Spleen (tissue), 11 donors: ENCODE measurements around the gene RPRD1A. TPM values are rescaled to one million over a fixed set of nuclear protein-coding genes. Genes with fewer than 3 reads are reported as not detected.

Experiments
- DNase-seq: peaks from one replicate; pipeline ENCODE4 v3.0.0-alpha.2; 2020
- H3K27ac ChIP-seq, 8 donors: fragments of 200-600 bp; sonication (generic) in 7 of 8; 1 replicate in 4 of 8; 2 replicates in 4 of 8; pipeline versions ENCODE4 v1.5.0 to v1.8.0; 2016 to 2021; ENCODE audit warnings: inconsistent platforms in 4 of 8, mild to moderate bottlenecking in 4 of 8, moderate library complexity in 1 of 8
- H3K27me3 ChIP-seq, 7 donors: fragments of 200-600 bp; sonication (generic) in 6 of 7; replicated peaks in 1 of 7; 1 replicate in 4 of 7; 2 replicates in 3 of 7; pipeline versions ENCODE4 v1.5.0 to v1.8.0; 2016 to 2021; ENCODE audit warnings: inconsistent platforms in 3 of 7, mild to moderate bottlenecking in 1 of 7
- H3K36me3 ChIP-seq, 6 donors: fragments of 200-600 bp; sonication (generic) in 5 of 6; 1 replicate in 4 of 6; 2 replicates in 2 of 6; pipeline versions ENCODE4 v1.5.0 to v1.8.0; 2016 to 2021; ENCODE audit warnings: inconsistent platforms in 2 of 6
- H3K4me1 ChIP-seq, 6 donors: fragments of 200-600 bp; sonication (generic) in 5 of 6; 1 replicate in 3 of 6; 2 replicates in 3 of 6; pipeline versions ENCODE4 v1.5.0 to v1.8.0; 2016 to 2021; ENCODE audit warnings: inconsistent platforms in 3 of 6
- H3K4me3 ChIP-seq, 8 donors: fragments of 200-600 bp; sonication (generic) in 7 of 8; 1 replicate in 4 of 8; 2 replicates in 4 of 8; pipeline versions ENCODE4 v1.5.0 to v1.8.0; 2016 to 2021; ENCODE audit warnings: inconsistent platforms in 4 of 8, mild to moderate bottlenecking in 4 of 8, moderate library complexity in 2 of 8
- H3K9me3 ChIP-seq, 8 donors: fragments of 200-600 bp; sonication (generic) in 7 of 8; 1 replicate in 4 of 8; 2 replicates in 4 of 8; pipeline versions ENCODE4 v1.5.0 to v1.8.0; 2016 to 2021; ENCODE audit warnings: inconsistent platforms in 4 of 8
- CTCF ChIP-seq, 11 experiments: fragments of 200-600 bp in 7 of 11; fragments of 450-650 bp in 4 of 11; sonication (generic) in 4 of 11; IDR thresholded peaks in 8 of 11; conservative IDR thresholded peaks in 3 of 11; 1 replicate in 7 of 11; 2 replicates in 4 of 11; pipeline versions ENCODE4 v1.4.0 to v1.8.0; 2016 to 2021; ENCODE audit warnings: antibody characterized with exemption in 11 of 11, inconsistent platforms in 4 of 11, mild to moderate bottlenecking in 1 of 11
- POLR2A ChIP-seq, 3 donors: fragments of 450-650 bp; IDR thresholded peaks; one replicate each; pipeline ENCODE4 v1.5.1; 2017; ENCODE audit warnings: antibody characterized with exemption in 3 of 3, mild to moderate bottlenecking in 1 of 3
- POLR2AphosphoS5 ChIP-seq, 3 donors: sonication (generic); formaldehyde crosslinking; IDR thresholded peaks; one replicate each; pipeline ENCODE4 v1.5.1; 2017; ENCODE audit warnings: antibody characterized with exemption in 3 of 3
- WGBS, 5 donors: extraction: QIAGEN DNeasy Blood & Tissue Kit in 3 of 5; methylation state at CpG; one replicate each; pipeline versions ENCODE4 v1.1.5 to v1.1.7; 2013 to 2018; 5-methylcytosine and 5-hydroxymethylcytosine counted together
- intact Hi-C: fragments of 100-400 bp; cut with DNase I; formaldehyde crosslinking; loops from one replicate; pipeline ENCODE4 v1.15.0; 2023; ENCODE audit warnings: low total_unique reads
- polyA plus RNA-seq, 3 donors: library from polyadenylated mRNA; stranded (reverse); fragments of 200-250 nt; gene quantifications; one replicate each; pipeline ENCODE4 v1.2.1, GENCODE V29; 2013
- total RNA-seq, 7 donors: library from RNA; depleted of rRNA in 3 of 7; stranded (reverse); fragments of >200 nt in 3 of 7; fragmentation: NEBNext Ultra II Directional in 4 of 7; extraction: Animal tissue kit (Norgen Biotek cat#: 25700) in 4 of 7; gene quantifications; one replicate each; pipeline versions ENCODE4 v1.1.0 to v1.2.1, GENCODE V29; 2016 to 2021
- donor health status: healthy with polysubstance abuse.
- donor health status: DM: no; HTN: no; CAD: no; lungs with moderate emphysema.
- donor health status: DM: no; HTN: no; CAD: no.
- donor health status: Bipolar disorder and iron deficiency.
- donor health status: healthy.
- donor health status: DM: no; HTN: no; CAD: no.
- donor health status: DM: yes; HTN: yes; CAD: no.

The RPRD1A gene
- total and polyA plus RNA-seq, 10 donors, result 15.8 to 69.3 (median 47.1) TPM

GRCh38 chr18:35972197-35973000 is 95.0 kb downstream of the RPRD1A start, which contains the start of gene RMP24:
Gene RMP24 (plus strand): TSS chr18:35972679.
- H3K27ac ChIP-seq, result peak within 1 kb of the TSS; percentile 81 to 98 (median 92)
- H3K4me1 ChIP-seq, result peaks cover 15 to 67% (median 46%) of the 10 kb centered on the region in 6 donors
- peak; percentile 98 for DNase-seq
- intact Hi-C loops, result no loop called here
- no peaks in the 10 kb centered on the region for H3K9me3 ChIP-seq
- H3K36me3 ChIP-seq, result peaks cover 0 to 38% (median 25%) of the 10 kb centered on the region in 6 donors
- peak within 1 kb of the TSS; percentile 75 to 91 (median 82) for H3K4me3 ChIP-seq
- peak; percentile 91 to 93 (median 93) for TF ChIP-seq POLR2AphosphoS5 (IDR thresholded peaks at IDR 0.05)
- peak in 1 of 3 donors; percentile 46 for TF ChIP-seq POLR2A (IDR thresholded peaks at IDR 0.05)
- TF ChIP-seq CTCF (IDR thresholded peaks at IDR 0.05 in 8 of 11, conservative IDR thresholded peaks at IDR 0.05 in 3 of 11), result peak in 5 of 11 experiments; percentile 8 to 42 (median 23)
- WGBS, 5 donors, result 0 to 1% (median 0%) methylated on average over 63 to 73 of the region's 73 CpGs
- H3K27me3 ChIP-seq, result no peaks in the 10 kb centered on the region

- peaks cover 15 to 67% (median 46%) of the 10 kb centered on the region in 6 donors for H3K4me1 ChIP-seq
- TF ChIP-seq POLR2AphosphoS5 (IDR thresholded peaks at IDR 0.05), result no peak
- TF ChIP-seq POLR2A (IDR thresholded peaks at IDR 0.05), result no peak
- no peak for TF ChIP-seq CTCF (IDR thresholded peaks at IDR 0.05 in 8 of 11, conservative IDR thresholded peaks at IDR 0.05 in 3 of 11)
- intact Hi-C loops, result no loop called here
- no peaks in the 10 kb centered on the region for H3K27me3 ChIP-seq
- peak overlapping the region; percentile 75 to 91 (median 82) for H3K4me3 ChIP-seq
- peaks cover 0 to 32% (median 19%) of the 10 kb centered on the region in 6 donors for H3K36me3 ChIP-seq
- no peak for DNase-seq
- no peaks in the 10 kb centered on the region for H3K9me3 ChIP-seq
- 31 to 37% (median 32%) methylated on average over 15 of the region's 15 CpGs for WGBS, 5 donors
- peak overlapping the region; percentile 81 to 98 (median 92) for H3K27ac ChIP-seq
These were observed 95.6 kb downstream of the RPRD1A start for GRCh38 chr18:35971661-35972196.

DNA sequence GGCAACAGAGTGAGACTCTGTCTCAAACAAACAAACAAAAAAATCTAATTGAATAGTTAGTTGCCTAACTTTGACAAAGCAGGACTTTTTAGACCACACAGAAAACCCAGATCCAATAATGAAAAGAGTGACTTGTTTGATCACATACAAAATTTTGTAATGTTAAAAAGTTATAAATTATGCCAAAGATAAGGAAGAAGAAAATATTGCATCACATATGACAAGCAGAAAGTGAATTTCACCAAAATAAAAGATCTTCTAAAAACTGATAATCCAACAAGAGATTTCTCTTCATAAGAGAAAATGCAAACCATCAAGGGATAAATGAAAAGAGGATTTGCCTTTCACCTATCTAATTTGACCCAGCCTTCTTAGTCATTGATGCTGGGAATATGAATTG is 97.7 kb downstream of the RPRD1A start:
- H3K27me3 ChIP-seq, result no peaks in the 10 kb centered on the region
- intact Hi-C loops, result no loop called here
- peaks cover 0 to 11% (median under 1%) of the 10 kb centered on the region in 6 donors for H3K36me3 ChIP-seq
- no peak for DNase-seq
- TF ChIP-seq POLR2AphosphoS5 (IDR thresholded peaks at IDR 0.05) (no peak), CTCF (IDR thresholded peaks at IDR 0.05 in 8 of 11, conservative IDR thresholded peaks at IDR 0.05 in 3 of 11) (no peak), POLR2A (IDR thresholded peaks at IDR 0.05) (no peak)
- H3K9me3 ChIP-seq, result no peaks in the 10 kb centered on the region
- peak overlapping the region in 5 of 8 donors; percentile 46 to 97 (median 92) for H3K27ac ChIP-seq
- H3K4me1 ChIP-seq, result peaks cover 15 to 55% (median 45%) of the 10 kb centered on the region in 6 donors
- peak overlapping the region in 1 of 8 donors; percentile 91 for H3K4me3 ChIP-seq
